ENCODE data around the gene LRPAP1. TPM values are rescaled to one million over a fixed set of nuclear protein-coding genes. Genes with fewer than 3 reads are reported as not detected.
"Not testable (repeated sequence)": the region's sequence is repeated elsewhere in the genome, so short reads cannot be mapped to it uniquely, and the experiment has no call there.

Gene LRPAP1
- total RNA-seq, 1 donor from 2014 or later = 275 TPM

DNA sequence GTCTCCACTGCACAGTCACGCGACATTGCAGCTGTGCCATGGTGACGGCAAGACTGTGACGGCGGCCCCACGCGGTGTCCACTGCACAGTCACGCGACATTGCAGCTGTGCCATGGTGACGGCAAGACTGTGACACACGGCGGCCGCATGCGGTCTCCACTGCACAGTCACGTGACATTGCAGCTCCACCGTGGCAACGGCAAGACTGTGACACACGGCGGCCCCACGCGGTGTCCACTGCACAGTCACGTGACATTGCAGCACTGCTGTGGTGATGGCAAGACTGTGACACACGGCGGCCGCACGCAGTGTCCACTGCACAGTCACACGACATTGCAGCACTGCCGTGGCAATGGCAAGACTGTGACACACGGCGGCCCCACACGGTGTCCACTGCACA is 32.7 kb upstream of the LRPAP1 start:
- DNase-seq (ENCODE audit: low spot score); intact Hi-C loops (cut with DNase I): not testable (repeated sequence)

- DNase-seq (ENCODE audit: low spot score) = no peak
- intact Hi-C loops (cut with DNase I) = no loop called here
Observed at GRCh38 chr4:3563403-3563802, 31.2 kb upstream of the LRPAP1 start.

GRCh38 chr4:3562127-3562526 is 29.9 kb upstream of the LRPAP1 start:
- DNase-seq (ENCODE audit: low spot score); intact Hi-C loops (cut with DNase I): not testable (repeated sequence)

- DNase-seq (ENCODE audit: low spot score); intact Hi-C loops (cut with DNase I): not testable (repeated sequence)
Observed at GRCh38 chr4:3560465-3560864, 28.2 kb upstream of the LRPAP1 start.

DNA sequence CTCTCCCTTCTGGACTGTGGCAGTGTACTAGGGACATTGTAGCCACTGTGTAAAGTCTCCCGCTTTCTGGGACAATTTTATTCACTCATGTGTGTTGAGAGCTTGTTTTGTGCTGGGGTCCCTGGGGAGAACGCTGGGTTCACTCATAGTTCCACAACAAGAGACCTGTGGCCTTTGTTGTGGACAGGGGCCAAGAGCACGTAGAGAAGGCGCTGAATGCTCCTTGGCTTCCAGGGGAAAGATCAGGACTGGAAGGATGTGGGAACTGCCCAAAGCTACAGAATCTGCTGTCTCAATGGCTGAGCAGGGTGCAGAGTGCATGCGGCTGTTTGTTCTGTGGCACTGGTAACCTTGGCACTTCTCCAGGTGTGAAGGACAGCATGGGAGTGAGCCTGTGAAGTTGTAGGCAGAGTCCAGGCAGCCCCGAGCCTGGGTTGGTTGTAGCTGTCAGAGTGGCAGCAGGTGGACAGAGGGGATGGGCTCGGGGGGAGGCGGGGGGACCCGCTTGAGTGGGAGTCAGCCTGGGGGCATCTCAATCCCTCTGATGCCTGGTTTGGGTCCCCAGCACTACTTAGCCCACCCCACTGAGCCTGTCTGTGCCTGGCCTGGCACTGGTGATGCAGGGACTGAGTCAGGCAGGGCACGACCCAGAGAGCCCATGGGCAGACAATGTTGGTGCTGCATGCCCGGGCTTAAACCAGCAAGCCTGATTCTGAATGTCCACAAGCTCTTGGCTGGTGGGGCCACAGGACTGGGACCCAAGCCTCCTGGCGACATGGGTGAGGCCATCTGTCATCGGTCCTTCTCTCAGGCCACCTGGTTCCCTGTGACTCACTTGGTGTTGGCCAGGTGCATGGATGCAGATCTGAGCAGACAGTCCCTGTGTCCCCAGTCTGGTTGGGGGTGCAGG is 27.4 kb upstream of the LRPAP1 start:
- intact Hi-C loops (cut with DNase I) = not testable (repeated sequence)

GRCh38 chr4:3558514-3558836 is 26.3 kb upstream of the LRPAP1 start:
- DNase-seq (ENCODE audit: low spot score); intact Hi-C loops (cut with DNase I): not testable (repeated sequence)

More for the DNA sequence above, 27.4 kb upstream of the LRPAP1 start:
- not testable (repeated sequence) for DNase-seq (ENCODE audit: low spot score)

DNA sequence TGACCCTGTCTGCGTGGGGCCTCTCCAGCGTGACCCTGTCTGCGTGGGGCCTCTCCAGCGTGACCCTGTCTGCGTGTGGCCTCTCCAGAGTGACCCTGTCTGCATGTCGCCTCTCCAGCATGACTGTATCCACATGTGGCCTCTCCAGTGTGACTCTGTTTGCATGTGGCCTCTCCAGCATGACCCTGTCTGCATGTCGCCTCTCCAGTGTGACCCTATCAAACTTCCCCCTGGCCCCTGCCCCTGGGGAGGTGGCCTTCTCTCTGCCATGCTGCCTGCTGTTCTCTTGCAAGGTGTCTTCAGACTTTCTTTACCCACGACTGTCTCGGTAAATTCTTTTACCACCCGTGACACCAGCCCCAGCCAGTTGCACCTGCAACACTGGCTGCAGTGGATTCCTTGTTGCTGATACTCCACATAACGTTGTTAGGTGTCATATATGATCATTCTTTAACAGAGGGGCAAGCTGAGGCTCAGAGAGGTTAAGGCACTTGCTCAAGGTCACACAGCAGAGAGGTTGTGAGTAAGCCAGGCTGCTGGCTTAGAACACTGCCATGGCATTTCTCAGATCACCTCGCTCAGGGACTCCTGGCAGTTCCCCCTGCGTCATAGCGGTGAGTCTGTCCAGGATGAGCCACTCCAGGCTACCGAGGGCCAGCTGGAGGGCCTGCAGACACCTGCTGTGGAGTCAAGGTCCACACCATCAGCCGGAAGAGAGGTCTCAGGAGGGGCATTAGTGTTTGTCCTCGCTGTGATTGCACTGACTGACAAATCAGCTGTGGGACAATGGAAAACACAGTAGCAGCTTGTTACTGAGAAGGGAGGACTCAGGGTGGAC is 25.7 kb upstream of the LRPAP1 start:
- DNase-seq (ENCODE audit: low spot score); intact Hi-C loops (cut with DNase I): not testable (repeated sequence)

- DNase-seq (ENCODE audit: low spot score) = peak; percentile 90
- intact Hi-C loops (cut with DNase I) = not testable (repeated sequence)
Observed at GRCh38 chr4:3557088-3557492, 24.9 kb upstream of the LRPAP1 start.

- DNase-seq (ENCODE audit: low spot score); intact Hi-C loops (cut with DNase I): not testable (repeated sequence)
Observed at GRCh38 chr4:3556244-3556867, 24.1 kb upstream of the LRPAP1 start.

DNA sequence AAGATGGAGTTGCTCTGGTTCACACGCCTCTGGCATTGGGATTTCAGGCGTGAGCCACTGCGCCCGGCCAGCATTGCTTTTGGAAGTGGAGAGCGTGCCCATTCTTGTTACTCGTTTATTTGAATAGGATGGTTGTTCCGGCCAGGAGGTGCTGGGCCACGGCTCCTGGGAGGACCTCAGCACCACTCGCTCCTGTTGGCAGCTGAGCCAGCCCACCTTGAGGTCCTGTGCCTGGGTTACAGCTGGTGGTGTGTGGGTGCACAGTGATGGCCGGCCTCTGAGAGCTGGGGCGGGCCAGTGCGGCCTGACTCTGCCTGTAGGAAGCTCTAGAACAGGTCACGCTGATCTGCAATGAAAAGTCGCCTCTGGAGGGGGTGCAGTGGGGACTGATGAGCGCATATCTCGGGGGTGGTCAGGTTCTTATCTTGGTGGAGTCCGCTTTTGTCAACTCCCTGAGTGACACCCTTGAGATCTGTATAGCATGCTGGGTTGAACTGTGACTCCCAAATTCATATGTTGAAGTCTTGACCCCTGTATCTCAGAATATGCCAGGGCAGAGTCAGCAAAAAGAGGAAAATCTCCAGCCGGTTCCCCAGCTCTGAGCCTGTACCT is 23.3 kb upstream of the LRPAP1 start:
- DNase-seq (ENCODE audit: low spot score); intact Hi-C loops (cut with DNase I): not testable (repeated sequence)

GRCh38 chr4:3551366-3551765 is 19.1 kb upstream of the LRPAP1 start:
- intact Hi-C loops (cut with DNase I); DNase-seq (ENCODE audit: low spot score): not testable (repeated sequence)

DNA sequence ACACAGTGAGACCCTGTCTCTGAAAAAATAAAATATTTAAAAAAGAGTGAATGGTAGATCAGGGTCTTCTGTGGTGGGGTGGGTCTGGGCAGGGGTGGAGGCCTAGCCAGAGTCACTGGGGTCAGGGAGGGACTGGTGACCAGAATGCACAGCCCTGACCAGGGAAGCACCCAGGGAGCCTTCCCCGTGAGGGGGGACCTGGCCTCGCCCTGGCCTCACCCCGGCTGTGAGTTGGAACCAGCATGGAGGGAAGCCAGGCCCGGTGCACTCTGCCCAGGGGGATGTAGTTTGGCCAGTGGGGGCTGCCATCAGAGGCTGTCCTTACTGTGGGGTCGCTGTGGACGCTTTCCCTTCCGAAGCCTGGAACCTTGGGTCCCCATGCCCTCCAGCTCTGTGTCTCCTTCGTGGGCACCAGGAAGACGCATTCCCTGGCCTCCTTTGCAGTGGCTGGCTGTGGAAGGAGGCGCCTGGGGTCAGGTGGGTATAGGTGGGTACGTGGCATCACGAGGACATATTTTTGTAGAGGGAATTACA is 18.6 kb upstream of the LRPAP1 start:
- intact Hi-C loops (cut with DNase I); DNase-seq (ENCODE audit: low spot score): not testable (repeated sequence)

GRCh38 chr4:3550041-3550440 is 17.8 kb upstream of the LRPAP1 start:
- intact Hi-C loops (cut with DNase I); DNase-seq (ENCODE audit: low spot score): not testable (repeated sequence)

DNA sequence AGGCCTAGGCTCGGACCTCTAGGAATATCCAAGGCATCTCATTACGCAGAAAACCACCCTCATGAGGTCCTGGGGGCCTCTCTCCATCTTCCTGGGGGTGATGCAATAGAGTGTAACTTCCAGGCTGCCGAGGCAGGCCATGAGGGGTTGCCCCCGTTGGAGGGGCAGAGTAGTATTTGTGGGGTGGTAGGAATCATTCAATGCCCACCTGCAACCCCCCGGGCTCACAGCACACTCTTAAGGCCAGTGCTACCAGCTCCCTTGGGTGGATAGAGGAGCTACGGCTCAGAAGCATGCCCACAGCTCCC is 17.4 kb upstream of the LRPAP1 start:
- intact Hi-C loops (cut with DNase I) = not testable (repeated sequence)

DNA sequence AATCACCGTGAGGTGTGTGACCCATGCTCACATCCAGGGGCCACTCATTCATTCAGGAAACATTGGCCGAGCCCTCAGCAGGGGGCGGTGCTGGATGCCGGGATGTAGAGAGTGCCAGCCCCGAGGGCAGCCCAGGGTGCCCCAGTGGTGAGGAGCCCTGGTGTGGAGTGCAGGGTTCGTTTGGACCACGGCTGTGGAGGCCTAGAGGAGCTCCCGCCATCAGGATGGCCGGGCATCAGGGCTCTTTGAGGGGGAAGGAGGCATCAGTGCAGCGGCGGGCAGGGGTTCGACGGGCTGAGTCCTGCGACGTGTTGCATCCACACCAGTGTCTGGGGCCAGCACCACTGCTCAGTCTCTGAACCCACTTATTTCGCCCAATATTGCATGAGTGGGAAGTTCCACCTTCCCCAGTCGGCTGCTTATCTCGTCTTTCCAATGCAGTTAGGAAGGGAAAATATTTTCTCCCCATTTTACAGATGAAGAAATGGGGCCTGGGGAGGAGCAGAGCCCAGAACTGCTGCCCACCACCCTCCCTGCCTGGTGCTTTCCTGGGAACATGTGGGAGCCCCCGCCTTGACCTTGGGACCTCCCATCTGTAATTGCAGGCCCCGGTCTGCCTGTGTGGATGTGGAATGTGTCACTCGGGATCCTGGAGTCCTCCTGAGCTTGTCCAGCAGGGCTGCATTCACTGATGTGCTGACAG is 16.9 kb upstream of the LRPAP1 start:
- intact Hi-C loops (cut with DNase I); DNase-seq (ENCODE audit: low spot score): not testable (repeated sequence)

More for the DNA sequence above, 17.4 kb upstream of the LRPAP1 start:
- not testable (repeated sequence) for DNase-seq (ENCODE audit: low spot score)

- DNase-seq (ENCODE audit: low spot score); intact Hi-C loops (cut with DNase I): not testable (repeated sequence)
Observed at GRCh38 chr4:3546721-3547120, 14.5 kb upstream of the LRPAP1 start.

DNA sequence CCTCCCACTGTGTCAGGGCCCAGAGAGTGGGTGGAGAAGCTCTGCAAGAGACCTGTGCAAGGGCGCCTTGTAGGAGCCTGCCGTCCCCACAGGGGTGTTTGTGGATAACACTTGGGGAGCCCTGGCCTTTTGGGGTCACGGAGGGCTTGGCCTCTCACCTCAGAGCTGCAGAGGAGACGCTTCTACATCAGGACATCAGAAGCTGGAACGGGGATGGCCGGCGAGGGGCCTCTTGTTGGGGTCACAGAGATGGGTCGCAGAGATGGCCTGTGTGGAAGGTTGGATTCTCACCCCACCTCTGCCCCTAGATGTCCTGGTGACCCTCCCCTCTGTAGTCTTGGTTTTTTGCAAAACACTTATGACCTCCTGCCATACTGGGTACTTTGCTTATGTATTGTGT is 13.1 kb upstream of the LRPAP1 start:
- intact Hi-C loops (cut with DNase I); DNase-seq (ENCODE audit: low spot score): not testable (repeated sequence)

GRCh38 chr4:3544259-3545025 is 12.2 kb upstream of the LRPAP1 start:
- DNase-seq (ENCODE audit: low spot score); intact Hi-C loops (cut with DNase I): not testable (repeated sequence)
